ENCODE data around the gene PPP3CB. TPM values are rescaled to one million over a fixed set of nuclear protein-coding genes. Genes with fewer than 3 reads are reported as not detected.

The PPP3CB gene
- total RNA-seq (10 to 100 TPM; 51.0 to 52.9 TPM), polyA plus RNA-seq (ENCODE audit: insufficient read depth, low read depth, low replicate concordance) (56.8 TPM)
- long read RNA-seq, donor 1, transcript PPP3CB-201 (12 exons, 2,418 nt), result major isoform, 8 of 13 reads
- long read RNA-seq, donor 1, partial matches to known transcripts, result 0 of 13 reads
- long read RNA-seq, donor 1, other reads (novel, unspliced or antisense), result 0 of 13 reads
- long read RNA-seq, donor 2, partial matches to known transcripts, result 0 of 5 reads
- long read RNA-seq, donor 2, other reads (novel, unspliced or antisense), result 0 of 5 reads

- WGBS, 2 donors, result 4 to 5% methylated on average over 24 to 28 of the region's 28 CpGs
- H3K27ac ChIP-seq, result peak within 1 kb of the TSS; percentile 96 to 97
- H3K4me1 ChIP-seq, result peaks cover 11% of the 10 kb centered on the region
- peak; percentile 94 for DNase-seq
- H3K36me3 ChIP-seq (ENCODE audit: low read depth, missing control alignments), result no peaks in the 10 kb centered on the region
- H3K27me3 ChIP-seq, result no peaks in the 10 kb centered on the region
- intact Hi-C loops (cut with DNase I; ENCODE audit: low total_unique reads), result no loop called here
- no peaks in the 10 kb centered on the region for H3K9me3 ChIP-seq
- no peak for TF ChIP-seq POLR2A (IDR thresholded peaks at IDR 0.05)
- H3K4me3 ChIP-seq, result peak within 1 kb of the TSS; percentile 88 to 96
Observed at GRCh38 chr10:73495884-73496674, at the start of gene PPP3CB. PPP3CB (minus strand) TSS chr10:73496024; CDS start chr10:73495889, 135 bp downstream.

- Histone ChIP-seq H3K27me3 (no peaks in the 10 kb centered on the region), H3K36me3 (ENCODE audit: low read depth, missing control alignments) (no peaks in the 10 kb centered on the region), H3K9me3 (no peaks in the 10 kb centered on the region), H3K4me1 (no peaks in the 10 kb centered on the region), H3K27ac (no peak overlapping the region), H3K4me3 (no peak overlapping the region)
- no peak for DNase-seq
- TF ChIP-seq POLR2A (IDR thresholded peaks at IDR 0.05) (no peak), CTCF (IDR thresholded peaks at IDR 0.05) (no peak)
- WGBS, 2 donors, result 38 to 64% methylated on average over 2 of the region's 2 CpGs
- intact Hi-C loops (cut with DNase I; ENCODE audit: low total_unique reads), result no loop called here
Observed at GRCh38 chr10:73545357-73545756, 49.5 kb upstream of the PPP3CB start.

DNA sequence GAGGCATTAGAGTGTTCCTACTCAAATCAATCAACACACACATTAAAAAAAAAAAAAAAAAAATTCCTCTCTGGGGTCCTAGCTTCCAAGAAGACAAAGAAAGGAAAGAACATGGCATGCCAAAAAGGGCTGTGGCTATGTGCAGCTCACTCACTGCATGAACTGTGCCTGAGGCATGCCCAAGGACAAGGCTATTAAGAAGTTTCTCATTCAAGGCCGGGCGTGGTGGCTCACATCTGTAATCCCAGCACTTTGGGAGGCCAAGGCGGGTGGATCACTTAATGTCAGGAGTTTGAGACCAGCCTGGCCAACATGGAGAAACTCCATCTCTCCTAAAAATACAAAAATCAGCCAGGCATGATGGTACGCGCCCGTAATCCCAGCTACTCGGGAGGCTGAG lies 41.9 kb upstream of the PPP3CB start:
- no peaks in the 10 kb centered on the region for H3K36me3 ChIP-seq (ENCODE audit: low read depth, missing control alignments)
- TF ChIP-seq CTCF (IDR thresholded peaks at IDR 0.05) (no peak), POLR2A (IDR thresholded peaks at IDR 0.05) (no peak)
- intact Hi-C loops (cut with DNase I; ENCODE audit: low total_unique reads), result no loop called here
- WGBS, 2 donors, result 85 to 91% methylated on average over 7 of the region's 7 CpGs
- DNase-seq, result peak; percentile 25
- H3K9me3 ChIP-seq, result no peaks in the 10 kb centered on the region
- no peaks in the 10 kb centered on the region for H3K4me1 ChIP-seq
- no peak overlapping the region for H3K4me3 ChIP-seq
- H3K27ac ChIP-seq, result no peak overlapping the region
- no peaks in the 10 kb centered on the region for H3K27me3 ChIP-seq

GRCh38 chr10:73537288-73537687 lies 41.5 kb upstream of the PPP3CB start:
- 70 to 80% methylated on average over 2 of the region's 2 CpGs for WGBS, 2 donors
- no peaks in the 10 kb centered on the region for H3K9me3 ChIP-seq
- H3K36me3 ChIP-seq (ENCODE audit: low read depth, missing control alignments), result no peaks in the 10 kb centered on the region
- H3K4me3 ChIP-seq, result no peak overlapping the region
- H3K27me3 ChIP-seq, result no peaks in the 10 kb centered on the region
- TF ChIP-seq CTCF (IDR thresholded peaks at IDR 0.05), result no peak
- TF ChIP-seq POLR2A (IDR thresholded peaks at IDR 0.05), result no peak
- no peaks in the 10 kb centered on the region for H3K4me1 ChIP-seq
- intact Hi-C loops (cut with DNase I; ENCODE audit: low total_unique reads), result no loop called here
- DNase-seq, result no peak
- no peak overlapping the region for H3K27ac ChIP-seq

DNA sequence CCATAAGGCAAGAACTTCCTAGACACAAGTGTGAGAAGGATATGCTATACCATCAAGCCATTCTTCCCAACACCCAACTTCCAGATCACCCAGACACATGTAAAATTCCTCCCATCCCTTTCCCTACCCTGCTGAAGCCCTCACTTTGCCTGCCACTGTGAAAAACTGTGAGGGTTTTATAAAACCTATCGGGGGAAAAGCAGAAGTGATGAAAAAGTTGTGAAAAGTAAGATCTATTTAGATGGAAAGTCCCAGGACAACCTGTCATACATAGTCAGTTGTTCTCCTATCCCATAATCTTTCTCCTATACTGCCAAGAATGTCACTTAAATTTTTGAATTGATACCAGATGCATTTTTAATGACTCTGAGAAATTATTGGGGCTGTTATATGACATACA lies 39.0 kb upstream of the PPP3CB start:
- no peak overlapping the region for H3K4me3 ChIP-seq
- no peak overlapping the region for H3K27ac ChIP-seq
- intact Hi-C loops (cut with DNase I; ENCODE audit: low total_unique reads), result no loop called here
- WGBS, 2 donors, result 88 to 89% methylated on average over 1 of the region's 1 CpG
- no peaks in the 10 kb centered on the region for H3K9me3 ChIP-seq
- no peaks in the 10 kb centered on the region for H3K4me1 ChIP-seq
- TF ChIP-seq POLR2A (IDR thresholded peaks at IDR 0.05), result no peak
- no peak for TF ChIP-seq CTCF (IDR thresholded peaks at IDR 0.05)
- DNase-seq, result no peak
- H3K27me3 ChIP-seq, result no peaks in the 10 kb centered on the region
- no peaks in the 10 kb centered on the region for H3K36me3 ChIP-seq (ENCODE audit: low read depth, missing control alignments)
